ENCODE measurements around the gene PXYLP1.

The PXYLP1 gene

GRCh38 chr3:141330235-141330634 is 98.6 kb downstream of the PXYLP1 start:
- no peak for DNase-seq

DNA sequence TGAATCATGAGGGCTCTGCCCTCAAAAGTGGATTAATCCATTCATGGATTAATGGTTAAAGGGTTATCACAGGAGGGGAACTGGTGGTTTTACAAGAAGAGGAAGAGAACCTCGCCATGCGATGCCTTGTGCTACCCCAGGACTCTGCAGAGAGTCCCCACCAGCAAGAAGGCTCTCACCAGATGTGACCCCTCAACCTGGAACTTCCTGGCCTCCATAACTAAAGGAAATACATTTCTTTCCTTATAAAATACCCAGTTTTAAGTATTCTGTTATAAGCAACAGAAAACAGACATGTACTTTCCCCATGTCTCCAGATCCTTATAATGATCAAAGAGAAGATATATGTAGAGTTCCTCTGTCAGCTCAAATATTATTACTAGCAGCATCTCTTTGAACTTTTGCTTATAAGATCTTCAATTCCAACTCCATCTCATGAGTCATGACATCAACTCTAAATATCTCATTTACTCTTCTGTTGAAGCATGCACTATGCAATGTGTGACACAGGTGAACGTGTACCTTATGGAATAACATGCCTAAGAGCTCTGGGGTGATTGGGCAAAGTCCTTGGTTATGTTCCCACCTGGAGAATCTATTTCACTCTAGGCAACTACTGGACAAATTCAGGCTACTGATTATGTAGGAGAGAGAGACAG is 99.2 kb downstream of the PXYLP1 start:
- DNase-seq = no peak

DNA sequence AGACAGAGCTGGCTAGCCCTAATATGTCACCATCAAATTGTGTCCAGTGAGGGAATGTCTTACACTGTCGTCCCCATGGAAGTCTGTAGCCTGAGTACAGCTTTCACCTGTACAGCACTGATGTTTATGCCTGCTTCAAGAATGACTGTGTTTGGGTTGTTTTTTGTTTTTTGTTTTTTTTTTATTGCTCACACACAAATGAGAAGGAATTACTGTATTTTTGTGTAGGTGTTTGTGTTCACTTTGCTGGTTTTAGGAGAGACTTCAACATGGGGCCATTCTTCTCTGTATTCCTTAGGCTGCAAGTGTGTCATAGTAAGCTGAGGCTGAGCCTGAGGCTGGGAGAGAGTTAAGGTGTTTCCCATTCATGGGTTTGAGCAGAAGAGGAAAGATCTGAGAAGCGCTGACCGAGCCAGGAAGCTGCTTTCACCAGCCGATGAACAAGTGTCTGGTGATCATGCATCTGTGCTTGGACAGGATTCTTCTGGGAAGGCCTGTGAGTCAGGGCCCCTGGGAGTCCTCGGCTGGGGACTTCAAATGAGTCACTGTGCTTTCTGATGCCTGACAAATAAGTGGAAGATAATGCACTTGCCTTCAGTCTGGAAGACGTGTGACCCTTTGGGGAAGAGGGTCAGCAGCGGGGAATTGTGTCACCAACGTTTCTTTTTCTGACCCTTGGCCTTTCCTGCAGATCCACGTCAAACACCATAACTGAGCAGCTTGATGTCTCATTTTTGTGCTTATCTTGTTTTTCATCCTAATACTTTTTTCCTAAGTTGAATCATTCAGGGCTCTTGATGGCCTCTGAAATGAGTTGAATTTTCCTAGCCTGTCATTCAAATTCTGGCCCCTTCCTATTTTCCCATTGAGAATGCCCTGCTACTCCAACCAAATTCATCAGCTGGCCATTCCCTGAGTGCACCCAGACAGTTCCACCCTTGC is 100.0 kb downstream of the PXYLP1 start:
- no peak for DNase-seq

DNA sequence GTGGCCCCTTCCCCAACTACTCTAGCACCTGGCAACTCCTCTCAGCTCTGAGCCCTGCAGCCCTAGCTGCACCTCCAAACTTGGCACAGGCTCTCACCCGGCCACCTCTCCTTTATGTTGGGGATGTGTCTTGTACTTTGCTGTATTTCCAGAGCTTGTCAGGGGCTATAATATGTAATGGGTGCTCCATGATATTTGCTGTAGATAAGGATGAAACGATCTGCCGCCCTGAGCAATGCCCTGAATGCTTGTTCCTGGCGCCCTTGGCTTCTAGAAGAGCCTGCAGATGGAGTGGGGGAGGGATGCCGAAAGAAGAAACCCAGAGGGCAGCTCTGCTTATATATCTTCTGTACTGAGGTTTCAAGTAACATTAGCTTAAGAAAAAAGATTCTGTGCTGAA is 100.8 kb downstream of the PXYLP1 start:
- no peak for DNase-seq

DNA sequence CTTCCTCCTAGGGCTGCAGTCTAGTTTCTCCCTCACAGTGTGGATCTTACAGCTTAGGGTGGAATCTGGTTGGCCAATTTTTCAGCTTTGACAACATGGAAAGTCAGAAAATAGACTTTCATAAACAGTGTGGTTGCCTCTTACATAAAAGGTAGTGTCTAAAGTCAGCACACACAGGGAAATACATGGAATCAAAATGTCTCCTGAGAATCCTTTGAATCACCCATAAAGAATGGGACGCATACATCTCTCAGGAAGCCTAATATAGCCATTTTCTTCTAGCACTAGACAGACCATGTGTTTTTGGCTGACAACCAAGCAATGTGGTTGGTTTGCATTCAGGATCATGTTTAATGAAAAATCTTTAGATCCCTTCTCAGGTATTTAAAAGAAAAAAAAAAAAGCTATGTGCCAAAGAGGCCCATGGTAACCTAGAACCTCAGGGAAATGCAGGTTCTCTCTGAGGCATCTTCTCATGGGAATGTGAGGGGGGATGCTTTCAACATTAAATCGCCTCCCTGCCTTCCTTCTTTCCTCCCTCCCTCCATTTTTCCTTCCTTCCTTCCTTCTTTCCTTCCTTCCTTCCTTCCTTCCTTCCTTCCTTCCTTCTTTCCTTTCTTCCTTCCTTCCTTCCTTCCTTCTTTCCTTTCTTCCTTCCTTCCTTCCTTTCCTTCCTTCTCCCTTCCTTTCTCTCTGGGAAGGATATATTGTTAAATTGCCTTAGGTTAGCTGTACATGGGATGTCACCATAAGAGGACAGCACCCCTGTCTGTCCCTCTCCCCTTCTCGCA is 102.4 kb downstream of the PXYLP1 start:
- DNase-seq = no peak

- DNase-seq = no peak
These were observed 103.1 kb downstream of the PXYLP1 start for GRCh38 chr3:141334627-141335250.

DNA sequence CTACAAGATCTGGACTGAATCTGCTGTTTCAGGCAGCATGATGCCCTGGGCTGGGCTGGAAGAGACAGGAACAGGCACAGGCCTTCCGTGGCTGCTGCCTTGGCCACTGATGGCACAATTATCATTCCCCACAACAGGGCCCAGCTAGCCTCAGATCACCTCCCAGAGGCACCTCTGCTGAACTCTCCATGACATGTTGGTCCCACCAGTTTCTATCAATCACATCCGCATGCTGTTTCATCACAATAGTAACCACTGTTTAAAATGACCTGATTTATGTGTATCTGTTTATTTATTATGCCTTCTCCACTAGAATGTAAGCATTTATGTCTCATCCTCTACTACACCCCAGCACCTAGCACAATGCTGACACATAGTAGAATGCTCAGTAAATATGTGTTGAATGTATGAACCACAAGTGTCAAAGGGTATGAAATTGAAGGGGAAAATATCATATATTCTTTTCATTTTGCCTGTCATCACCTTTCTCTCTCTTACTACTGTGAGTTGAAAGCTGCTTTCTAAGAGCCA is 104.0 kb downstream of the PXYLP1 start:
- DNase-seq = no peak

GRCh38 chr3:141336672-141337522 is 105.3 kb downstream of the PXYLP1 start:
- DNase-seq = no peak

DNA sequence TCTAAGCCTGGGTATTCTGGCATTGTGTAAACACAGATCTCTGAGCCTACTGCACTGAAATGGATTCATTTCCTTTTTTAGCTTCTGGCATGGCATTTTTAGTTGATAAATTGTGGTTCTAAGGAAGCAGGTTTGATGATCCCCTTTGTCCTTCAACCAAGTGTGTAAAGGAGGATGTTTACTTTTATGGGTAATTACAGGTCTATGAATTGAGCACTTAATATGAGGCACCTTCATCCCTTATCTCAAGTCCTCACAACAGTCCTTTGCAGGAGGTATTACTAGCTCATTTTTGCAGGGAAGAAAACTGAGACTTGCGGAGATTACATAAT is 105.9 kb downstream of the PXYLP1 start:
- no peak for DNase-seq

GRCh38 chr3:141337991-141338390 is 106.4 kb downstream of the PXYLP1 start:
- no peak for DNase-seq

- no peak for DNase-seq
These were observed 107.3 kb downstream of the PXYLP1 start for GRCh38 chr3:141338881-141339280.

DNA sequence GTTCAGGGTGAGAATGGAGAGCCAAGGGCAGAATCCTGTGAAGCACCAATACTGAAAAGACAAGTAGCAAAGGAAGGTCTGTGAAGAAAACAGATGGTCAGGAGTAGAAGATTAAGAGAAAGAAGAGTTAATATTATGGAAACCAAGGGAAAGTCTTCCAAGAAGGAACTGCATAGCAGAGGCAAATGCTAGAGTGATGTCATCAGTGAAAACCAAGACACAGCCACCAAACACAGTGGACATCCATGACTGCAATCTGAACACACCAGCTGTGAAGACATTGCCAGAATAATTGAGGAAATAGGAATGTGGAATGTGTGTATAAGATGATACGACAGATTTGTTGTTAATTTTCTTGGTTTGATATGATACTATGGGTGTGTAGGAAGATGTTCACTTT is 109.9 kb downstream of the PXYLP1 start:
- no peak for DNase-seq

- DNase-seq = no peak
These were observed 110.8 kb downstream of the PXYLP1 start for GRCh38 chr3:141342386-141342785.

- DNase-seq = no peak
These were observed 111.5 kb downstream of the PXYLP1 start for GRCh38 chr3:141343077-141343476.

GRCh38 chr3:141343865-141344271 is 112.2 kb downstream of the PXYLP1 start:
- no peak for DNase-seq

All from activated CD8-positive, alpha-beta memory T cell treated with anti-CD3 and anti-CD28 coated beads, Interleukin-2, amount 50 U/mL, for 4 hours (primary cell).